GM13977 (cell line): Measurements from ENCODE around the gene ARHGEF19.

ENCODE experiments used
- DNase-seq: peaks from one replicate; pipeline ENCODE4 v3.0.0; 2012; ENCODE audit warnings: low spot score
- CTCF ChIP-seq: IDR thresholded peaks from 2 replicates; pipeline ENCODE4 v1.5.1; 2012; ENCODE audit warnings: mild to moderate bottlenecking, control low read depth; ENCODE audit not compliant: insufficient read depth; ENCODE audit errors: extremely low read depth, missing control alignments
- in situ Hi-C: fragments of 300-500 bp; cut with MboI; formaldehyde crosslinking; loops from one replicate; pipeline ENCODE4 v1.12.0; 2022; ENCODE audit warnings: low sequenced_read_pairs, low pct_unique_long_range_greater_than_20kb, mixed read lengths, inconsistent platforms; ENCODE audit not compliant: unreplicated experiment

Gene ARHGEF19

GRCh38 chr1:16156848-16157495 lies 55.5 kb downstream of the ARHGEF19 start:
- in situ Hi-C loops = no loop called here
- no peak for DNase-seq
- no peak for TF ChIP-seq CTCF

GRCh38 chr1:16155537-16156410 lies 56.7 kb downstream of the ARHGEF19 start, which contains the start of gene EPHA2:
Gene EPHA2 (minus strand): TSS chr1:16156069. CDS start chr1:16155932, 137 bp downstream.
- in situ Hi-C loops = no loop called here
- DNase-seq = no peak
- TF ChIP-seq CTCF = no peak

DNA sequence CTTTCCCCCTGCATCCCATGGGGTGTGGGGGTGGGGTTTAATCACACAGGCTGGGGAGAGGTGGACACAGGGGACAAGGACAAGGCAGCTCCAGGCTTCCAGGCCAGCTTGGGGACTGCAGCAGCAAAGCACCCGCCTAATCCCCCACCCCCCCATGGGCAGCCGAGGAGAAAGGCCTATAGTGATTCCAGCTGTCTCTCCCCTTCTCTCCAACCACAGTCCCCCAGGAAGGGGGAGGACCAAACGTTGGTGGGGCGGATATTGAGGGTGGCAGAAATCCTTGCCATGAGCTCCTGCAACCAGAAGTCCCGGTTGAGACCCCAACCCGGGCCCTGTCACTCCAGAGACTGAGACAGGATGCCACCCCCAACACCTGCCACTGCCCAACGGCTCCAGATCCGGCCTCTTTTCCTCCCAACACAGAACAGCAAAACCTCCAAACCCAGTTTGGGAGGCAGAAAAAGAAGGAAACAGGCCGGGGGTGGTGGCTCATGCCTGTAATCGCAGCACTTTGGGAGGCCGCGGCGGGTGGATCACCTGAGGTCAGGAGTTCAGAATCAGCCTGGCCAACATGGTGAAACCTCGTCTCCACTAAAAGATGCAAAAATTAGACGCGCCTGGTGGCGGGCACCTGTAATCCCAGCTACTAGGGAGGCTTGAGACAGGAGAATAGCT lies 58.3 kb downstream of the ARHGEF19 start:
- TF ChIP-seq CTCF = no peak
- DNase-seq = no peak
- in situ Hi-C loops = no loop called here

DNA sequence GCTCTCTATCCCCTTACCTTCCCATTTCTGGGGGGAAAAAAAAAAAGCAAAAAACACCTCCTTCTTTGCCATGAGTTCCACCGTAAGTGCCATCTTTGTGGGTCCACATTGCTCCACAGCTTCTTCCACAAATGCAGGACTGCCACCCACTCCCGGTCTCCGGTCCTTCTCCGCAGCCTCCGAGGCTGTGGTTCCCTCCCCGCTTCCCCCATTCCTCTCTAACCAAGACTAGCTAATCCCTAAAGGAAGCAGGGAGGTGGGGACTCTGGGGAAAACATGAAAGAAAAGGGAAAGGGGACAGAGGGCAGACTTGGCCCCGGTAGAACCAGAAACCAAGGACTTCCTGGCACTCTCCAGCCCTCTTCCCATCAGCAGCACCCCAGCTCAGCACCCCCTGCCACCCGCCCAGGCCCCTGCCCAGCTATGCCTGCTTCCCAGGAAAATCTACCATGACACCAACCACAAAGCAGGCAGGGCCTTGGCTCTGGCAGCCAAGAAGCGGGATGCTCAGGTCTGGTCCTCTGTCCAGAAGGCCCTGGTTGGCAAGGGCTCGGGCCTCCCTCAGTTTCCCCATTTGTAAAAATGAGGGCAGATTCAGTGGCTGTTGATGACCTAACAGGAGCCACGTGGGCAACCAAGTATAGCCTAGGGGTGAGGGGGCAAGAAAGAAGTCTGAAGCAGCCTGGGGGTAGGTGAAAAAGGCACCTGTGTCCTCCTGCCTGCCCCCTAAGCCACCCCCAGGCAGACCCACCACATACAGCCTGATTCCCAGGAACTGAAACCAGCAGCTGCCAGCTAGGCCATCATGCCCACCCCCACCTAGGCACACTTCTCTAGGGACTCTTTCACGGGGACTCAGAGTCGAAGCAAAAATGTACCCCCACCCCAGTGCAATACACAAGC lies 59.1 kb downstream of the ARHGEF19 start:
- no peak for TF ChIP-seq CTCF
- no peak for DNase-seq
- in situ Hi-C loops = no loop called here

DNA sequence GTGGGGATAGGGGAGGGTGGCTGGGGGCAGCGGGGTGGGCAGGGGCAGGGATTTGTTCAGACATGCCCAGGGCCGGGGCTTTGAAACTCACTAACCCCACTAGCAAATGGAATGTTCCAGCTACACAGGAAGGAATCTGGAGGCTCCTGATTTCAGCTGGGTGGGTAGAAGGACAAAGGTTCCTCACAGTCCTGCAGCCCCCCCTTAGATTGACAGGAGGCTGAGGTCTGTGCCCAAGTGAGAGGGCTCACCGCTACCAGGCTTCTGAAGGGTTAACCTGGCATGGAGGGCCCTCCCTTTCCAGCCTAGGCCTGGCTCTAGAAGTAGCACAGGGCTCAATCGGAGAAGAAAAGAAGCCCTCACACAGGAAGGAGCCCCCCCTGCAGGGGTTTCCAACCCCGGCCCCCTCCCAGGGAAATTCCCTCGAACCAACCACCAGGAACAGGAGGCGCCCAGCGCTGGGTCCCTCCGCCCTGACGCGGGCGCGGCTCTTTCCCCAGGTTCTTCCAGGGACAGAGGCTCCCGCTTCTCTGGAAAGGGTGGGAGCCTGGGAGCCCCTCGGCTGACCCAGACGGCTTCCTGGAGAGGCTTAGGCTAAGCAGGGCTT lies 59.9 kb downstream of the ARHGEF19 start:
- no peak for TF ChIP-seq CTCF
- in situ Hi-C loops = no loop called here
- no peak for DNase-seq

DNA sequence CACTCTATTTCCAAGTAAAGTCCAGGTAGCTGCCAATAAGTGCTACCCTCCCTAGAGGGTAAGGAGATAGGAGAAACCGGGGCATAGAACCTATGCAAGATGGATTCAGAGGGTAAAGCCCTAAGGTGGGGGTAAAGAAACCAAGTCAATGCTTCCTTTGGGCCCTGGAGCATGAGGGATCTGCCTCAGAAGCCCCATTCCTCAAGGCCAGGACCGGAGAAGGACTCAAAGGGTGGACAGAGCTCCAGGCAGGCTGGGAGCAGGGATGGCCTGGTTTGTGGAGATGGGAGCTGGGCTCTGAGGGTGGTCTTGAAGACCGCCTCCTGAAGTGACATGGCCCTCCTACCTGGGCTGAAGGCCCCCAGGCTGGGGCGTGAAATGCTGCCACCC lies 60.5 kb downstream of the ARHGEF19 start:
- in situ Hi-C loops = no loop called here
- no peak for TF ChIP-seq CTCF
- no peak for DNase-seq
